Smooth muscle cell (in vitro differentiated cells): ENCODE data around the gene ZSWIM8. TPM values are rescaled to one million over a fixed set of nuclear protein-coding genes. Genes with fewer than 3 reads are reported as not detected.

Experiments
- DNase-seq: peaks from one replicate; lab custom pipeline; 2025; ENCODE audit not compliant: unreplicated experiment; lab: John Stamatoyannopoulos, UW
- H2AFZ ChIP-seq: fragments of 200-600 bp; sonication (generic); 2 replicates; pipeline ENCODE4 v1.6.0; 2016; ENCODE audit warnings: antibody characterized with exemption, low read depth, mild to moderate bottlenecking
- H3F3A ChIP-seq: fragments of 200-600 bp; sonication (generic); 2 replicates; pipeline ENCODE4 v1.6.0; 2017; ENCODE audit warnings: antibody characterized with exemption, low read depth
- H3K27ac ChIP-seq: fragments of 200-600 bp; sonication (generic); 2 replicates; pipeline ENCODE4 v1.5.1; 2016; ENCODE audit warnings: low read depth, mild to moderate bottlenecking
- H3K27me3 ChIP-seq: fragments of 200-600 bp; sonication (generic); 2 replicates; pipeline ENCODE4 v1.6.1; 2016; ENCODE audit warnings: low read depth, mild to moderate bottlenecking
- H3K36me3 ChIP-seq: fragments of 200-600 bp; sonication (generic); 2 replicates; pipeline ENCODE4 v1.5.1; 2016; ENCODE audit warnings: low read depth
- H3K4me1 ChIP-seq: fragments of 200-600 bp; sonication (generic); 2 replicates; pipeline ENCODE4 v1.5.1; 2016; ENCODE audit warnings: low read depth
- H3K4me2 ChIP-seq: fragments of 200-600 bp; sonication (generic); 2 replicates; pipeline ENCODE4 v1.6.0; 2016; ENCODE audit warnings: mild to moderate bottlenecking
- H3K4me3 ChIP-seq: fragments of 200-600 bp; sonication (generic); 2 replicates; pipeline ENCODE4 v1.5.1; 2016; ENCODE audit warnings: mild to moderate bottlenecking
- H3K79me2 ChIP-seq: fragments of 200-600 bp; sonication (generic); 2 replicates; pipeline ENCODE4 v1.6.0; 2016; ENCODE audit warnings: low read depth, mild to moderate bottlenecking
- H3K9ac ChIP-seq: fragments of 200-600 bp; sonication (generic); 2 replicates; pipeline ENCODE4 v1.6.0; 2016; ENCODE audit warnings: low read depth
- H3K9me3 ChIP-seq: fragments of 200-600 bp; sonication (generic); replicated peaks from 2 replicates; pipeline ENCODE4 v1.5.1; 2016; ENCODE audit warnings: low read depth
- H4K20me1 ChIP-seq: fragments of 200-600 bp; sonication (generic); 2 replicates; pipeline ENCODE4 v1.6.0; 2016; ENCODE audit warnings: low read depth
- CTCF ChIP-seq: fragments of 200-600 bp; sonication (generic); IDR thresholded peaks from 2 replicates; pipeline ENCODE4 v1.5.1; 2017; ENCODE audit warnings: borderline replicate concordance, mild to moderate bottlenecking, antibody characterized with exemption; ENCODE audit not compliant: insufficient read depth, poor library complexity, severe bottlenecking
- WGBS: methylation state at CpG from one replicate; pipeline ENCODE4 v1.1.7; 2016; ENCODE audit warnings: low lambda C conversion rate; 5-methylcytosine and 5-hydroxymethylcytosine counted together
- polyA plus RNA-seq: library from polyadenylated mRNA; unstranded; fragments of >200 nt; fragmentation: Nextera tagmentation; extraction: Ambion mirVana; gene quantifications from 2 replicates; pipeline ENCODE4 v1.2.1, GENCODE V29; 2016
- total RNA-seq: library from RNA; depleted of rRNA; stranded (reverse); fragments of >200 nt; gene quantifications from 2 replicates; pipeline ENCODE4 v1.2.3, GENCODE V29; 2014

Gene ZSWIM8
- total and polyA plus RNA-seq, 2 experiments from 2014 or later: 48.3 to 83.9 TPM

- no peak overlapping the region for H2AFZ ChIP-seq
- H3K4me1 ChIP-seq: peaks cover 13% of the 10 kb centered on the region
- H4K20me1 ChIP-seq: peaks cover 4% of the 10 kb centered on the region
- WGBS: 75% methylated on average over 5 of the region's 5 CpGs
- H3K9ac ChIP-seq: no peak overlapping the region
- no peaks in the 10 kb centered on the region for H3K36me3 ChIP-seq
- no peak overlapping the region for H3K27ac ChIP-seq
- peaks cover 18% of the 10 kb centered on the region for H3K79me2 ChIP-seq
- DNase-seq: no peak
- no peak overlapping the region for H3K4me2 ChIP-seq
- no peak for TF ChIP-seq CTCF
- H3K27me3 ChIP-seq: no peaks in the 10 kb centered on the region
- no peaks in the 10 kb centered on the region for H3F3A ChIP-seq
- H3K4me3 ChIP-seq: no peak overlapping the region
- no peaks in the 10 kb centered on the region for H3K9me3 ChIP-seq
Measured at GRCh38 chr10:73809061-73809818, 23.8 kb downstream of the ZSWIM8 start.

- Histone ChIP-seq H3F3A (peaks cover under 1% of the 10 kb centered on the region), H2AFZ (no peak overlapping the region), H3K36me3 (no peaks in the 10 kb centered on the region), H3K27me3 (no peaks in the 10 kb centered on the region), H3K4me2 (peak overlapping the region; percentile 94), H3K4me1 (peaks cover 13% of the 10 kb centered on the region), H3K27ac (no peak overlapping the region), H3K9me3 (no peaks in the 10 kb centered on the region), H4K20me1 (peaks cover 4% of the 10 kb centered on the region), H3K4me3 (peak overlapping the region; percentile 99), H3K79me2 (peaks cover 18% of the 10 kb centered on the region), H3K9ac (no peak overlapping the region)
- WGBS: 84% methylated on average over 7 of the region's 7 CpGs
- no peak for DNase-seq
- TF ChIP-seq CTCF: no peak
Measured at GRCh38 chr10:73810358-73810734, 24.9 kb downstream of the ZSWIM8 start.

- WGBS: under 1% methylated on average over 38 of the region's 63 CpGs
- Histone ChIP-seq H3K9me3 (no peaks in the 10 kb centered on the region), H3K4me1 (peaks cover 17% of the 10 kb centered on the region), H3K27ac (peak overlapping the region; percentile 83), H3K79me2 (peaks cover 18% of the 10 kb centered on the region), H3K4me3 (peak overlapping the region; percentile 99), H3F3A (peaks cover 6% of the 10 kb centered on the region), H4K20me1 (peaks cover 4% of the 10 kb centered on the region), H3K9ac (peak overlapping the region; percentile 97), H3K4me2 (peak overlapping the region; percentile 94), H2AFZ (peak overlapping the region; percentile 95), H3K27me3 (no peaks in the 10 kb centered on the region), H3K36me3 (no peaks in the 10 kb centered on the region)
- no peak for DNase-seq
- no peak for TF ChIP-seq CTCF
Measured at GRCh38 chr10:73810735-73811465, 25.5 kb downstream of the ZSWIM8 start.
